ENCODE measurements around the gene HFM1. TPM values are rescaled to one million over a fixed set of nuclear protein-coding genes. Genes with fewer than 3 reads are reported as not detected.
"Not testable (repeated sequence)": the region's sequence is repeated elsewhere in the genome, so short reads cannot be mapped to it uniquely, and the experiment has no call there.

The HFM1 gene
- total RNA-seq, 1 experiment from 2014 or later: 2.4 TPM

DNA sequence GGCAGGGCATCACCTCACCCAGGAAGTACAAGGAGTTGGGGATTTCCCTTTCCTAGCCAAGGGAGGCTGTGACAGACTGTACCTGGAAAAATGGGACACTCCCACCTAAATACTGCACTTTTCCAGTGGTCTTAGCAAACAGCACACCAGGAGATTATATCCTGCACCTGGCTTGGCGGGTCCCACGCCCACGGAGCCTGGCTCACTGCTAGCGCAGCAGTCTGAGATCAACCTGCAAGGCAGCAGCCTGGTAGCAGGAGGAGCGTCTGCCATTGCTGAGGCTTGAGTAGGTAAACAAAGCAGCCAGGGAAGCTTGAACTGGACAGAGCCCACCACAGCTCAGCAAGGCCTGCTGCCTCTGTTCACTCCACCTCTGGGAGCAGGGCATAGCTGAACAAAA is 37.3 kb upstream of the HFM1 start:
- peaks cover 0 to 12% (median 6%) of the 10 kb centered on the region in 3 experiments; a peak in 5 of 7 replicates for H3K36me3 Mint-ChIP-seq (ENCODE audit: insufficient read depth in 1 of 3, low read depth in 3 of 3)
- H3K4me1 Mint-ChIP-seq; H2BK120ac ChIP-seq (ENCODE audit: low read depth, low read length, poor library complexity, severe bottlenecking): not testable (repeated sequence)

More for the DNA sequence above, 37.3 kb upstream of the HFM1 start:
- not testable (repeated sequence) for H3K9me3 ChIP-seq (ENCODE audit: control insufficient read depth, low read depth, low read length); H2BK5ac ChIP-seq (ENCODE audit: insufficient read length, low read length); H3K56ac ChIP-seq (ENCODE audit: insufficient read length, low read depth, low read length); H2AK5ac ChIP-seq (ENCODE audit: insufficient read length, low read length); H3K9ac ChIP-seq (ENCODE audit: extremely low read depth, insufficient read length, low read length); H3K27me3 ChIP-seq (ENCODE audit: insufficient read depth, low read length); H2BK15ac ChIP-seq (ENCODE audit: low read depth, low read length); H3K23me2 ChIP-seq (ENCODE audit: insufficient read length, low read depth, low read length, poor library complexity, severe bottlenecking); H3K27me3 Mint-ChIP-seq (ENCODE audit: low read depth); H3K27ac ChIP-seq (ENCODE audit: insufficient read length, low read depth, low read length); H3K4me3 Mint-ChIP-seq; H3K23ac ChIP-seq (ENCODE audit: insufficient read length, low read depth, low read length); H3K14ac ChIP-seq (ENCODE audit: insufficient read depth, low read length); H3K4ac ChIP-seq (ENCODE audit: low read depth, low read length); H4K5ac ChIP-seq (ENCODE audit: insufficient read length, low read depth, low read length); H3K4me1 ChIP-seq (ENCODE audit: insufficient read depth, low read length); DNase-seq; H2AFZ ChIP-seq (ENCODE audit: low read length); H4K91ac ChIP-seq (ENCODE audit: insufficient read length, low read depth, low read length); H3K79me1 ChIP-seq (ENCODE audit: insufficient read depth, low read depth, low read length, poor library complexity, severe bottlenecking); H3K79me2 ChIP-seq (ENCODE audit: insufficient read depth, low read length); H3T11ph ChIP-seq (ENCODE audit: low read length); H2BK20ac ChIP-seq (ENCODE audit: low read depth, low read length, poor library complexity, severe bottlenecking); H2BK12ac ChIP-seq (ENCODE audit: insufficient read length, low read depth, low read length); H4K20me1 ChIP-seq (ENCODE audit: control insufficient read depth, insufficient read depth, insufficient read length); H3K4me2 ChIP-seq (ENCODE audit: insufficient read depth, insufficient read length, low read length); H3K18ac ChIP-seq (ENCODE audit: insufficient read length, low read depth, low read length); H3K27ac Mint-ChIP-seq; H4K8ac ChIP-seq (replicated peaks; ENCODE audit: insufficient read length, low read depth, low read length)
- no CpG with 5 or more reads among the region's 5 CpGs for WGBS (ENCODE audit: extremely low coverage, insufficient read length, low lambda C conversion rate)
- peaks cover 22 to 25% of the 10 kb centered on the region in 2 experiments for H3K9me3 Mint-ChIP-seq

All from H9 (cell line).